Colonic mucosa (tissue), 4 donors: ENCODE data around the gene MAG. TPM values are rescaled to one million over a fixed set of nuclear protein-coding genes. Genes with fewer than 3 reads are reported as not detected.

Experiments
- DNase-seq: peaks from one replicate; pipeline ENCODE4 v3.0.0-alpha.2; 2020
- H3K27ac ChIP-seq: fragments of 200-600 bp; one replicate; pipeline ENCODE4 v1.8.0; 2021
- H3K27me3 ChIP-seq: fragments of 200-600 bp; one replicate; pipeline ENCODE4 v1.8.0; 2021
- H3K36me3 ChIP-seq: fragments of 200-600 bp; one replicate; pipeline ENCODE4 v1.8.0; 2021
- H3K4me1 ChIP-seq: fragments of 200-600 bp; one replicate; pipeline ENCODE4 v1.8.0; 2021; ENCODE audit warnings: mild to moderate bottlenecking
- H3K4me3 ChIP-seq: fragments of 200-600 bp; one replicate; pipeline ENCODE4 v1.8.0; 2021
- H3K9ac ChIP-seq, 2 donors: one replicate each; pipeline ENCODE4 v1.7.0; 2013; ENCODE audit warnings: control low read depth in 2 of 2, low read depth in 2 of 2, low read length in 2 of 2
- H3K9me3 ChIP-seq: fragments of 200-600 bp; one replicate; pipeline ENCODE4 v1.8.0; 2021
- intact Hi-C: fragments of 100-400 bp; cut with DNase I; formaldehyde crosslinking; loops from one replicate; pipeline ENCODE4 v1.14.1; 2022
- total RNA-seq, 2 donors: library from RNA; stranded (reverse); fragmentation: NEBNext Ultra II Directional in 1 of 2; extraction: Animal tissue kit (Norgen Biotek cat#: 25700) in 1 of 2; gene quantifications; one replicate each; pipeline ENCODE4 v1.2.1, GENCODE V29; 2021
- TF ChIP-seq, protein P1 (sequence below): fragments of 200-600 bp; IDR thresholded peaks from one replicate; pipeline ENCODE4 v1.8.0; 2022; ENCODE audit warnings: antibody characterized with exemption, mild to moderate bottlenecking
- donor health status: healthy.
- donor health status: DM: no; HTN: no; CAD: no.
- donor health status: DM: no; HTN: no; CAD: no.

MAG gene
- total RNA-seq, 2 donors from 2014 or later: not detected

DNA sequence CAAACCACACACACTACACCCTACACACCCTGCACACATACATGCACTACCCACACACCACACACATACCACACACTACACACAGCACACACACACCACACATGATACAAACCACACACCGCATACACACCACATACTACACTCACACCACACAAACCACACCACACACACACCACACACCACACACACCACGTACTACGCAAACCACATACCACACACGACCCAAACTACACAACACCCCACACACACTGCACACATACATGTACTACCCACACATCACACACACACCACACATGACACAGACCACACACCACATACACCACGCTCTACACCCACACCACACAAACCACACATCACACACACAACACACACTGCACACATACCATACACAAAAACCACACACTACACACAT is 6.6 kb downstream of the MAG start:
- H3K27me3 ChIP-seq: no peaks in the 10 kb centered on the region
- no peaks in the 10 kb centered on the region for H3K9me3 ChIP-seq
- intact Hi-C loops: no loop called here
- no peak overlapping the region for H3K4me3 ChIP-seq
- no peak for DNase-seq
- H3K36me3 ChIP-seq: no peaks in the 10 kb centered on the region
- TF ChIP-seq, protein P1, sequence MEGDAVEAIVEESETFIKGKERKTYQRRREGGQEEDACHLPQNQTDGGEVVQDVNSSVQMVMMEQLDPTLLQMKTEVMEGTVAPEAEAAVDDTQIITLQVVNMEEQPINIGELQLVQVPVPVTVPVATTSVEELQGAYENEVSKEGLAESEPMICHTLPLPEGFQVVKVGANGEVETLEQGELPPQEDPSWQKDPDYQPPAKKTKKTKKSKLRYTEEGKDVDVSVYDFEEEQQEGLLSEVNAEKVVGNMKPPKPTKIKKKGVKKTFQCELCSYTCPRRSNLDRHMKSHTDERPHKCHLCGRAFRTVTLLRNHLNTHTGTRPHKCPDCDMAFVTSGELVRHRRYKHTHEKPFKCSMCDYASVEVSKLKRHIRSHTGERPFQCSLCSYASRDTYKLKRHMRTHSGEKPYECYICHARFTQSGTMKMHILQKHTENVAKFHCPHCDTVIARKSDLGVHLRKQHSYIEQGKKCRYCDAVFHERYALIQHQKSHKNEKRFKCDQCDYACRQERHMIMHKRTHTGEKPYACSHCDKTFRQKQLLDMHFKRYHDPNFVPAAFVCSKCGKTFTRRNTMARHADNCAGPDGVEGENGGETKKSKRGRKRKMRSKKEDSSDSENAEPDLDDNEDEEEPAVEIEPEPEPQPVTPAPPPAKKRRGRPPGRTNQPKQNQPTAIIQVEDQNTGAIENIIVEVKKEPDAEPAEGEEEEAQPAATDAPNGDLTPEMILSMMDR: no peak
- H3K4me1 ChIP-seq: no peaks in the 10 kb centered on the region
- no peak overlapping the region for H3K27ac ChIP-seq
- no peak overlapping the region for H3K9ac ChIP-seq

DNA sequence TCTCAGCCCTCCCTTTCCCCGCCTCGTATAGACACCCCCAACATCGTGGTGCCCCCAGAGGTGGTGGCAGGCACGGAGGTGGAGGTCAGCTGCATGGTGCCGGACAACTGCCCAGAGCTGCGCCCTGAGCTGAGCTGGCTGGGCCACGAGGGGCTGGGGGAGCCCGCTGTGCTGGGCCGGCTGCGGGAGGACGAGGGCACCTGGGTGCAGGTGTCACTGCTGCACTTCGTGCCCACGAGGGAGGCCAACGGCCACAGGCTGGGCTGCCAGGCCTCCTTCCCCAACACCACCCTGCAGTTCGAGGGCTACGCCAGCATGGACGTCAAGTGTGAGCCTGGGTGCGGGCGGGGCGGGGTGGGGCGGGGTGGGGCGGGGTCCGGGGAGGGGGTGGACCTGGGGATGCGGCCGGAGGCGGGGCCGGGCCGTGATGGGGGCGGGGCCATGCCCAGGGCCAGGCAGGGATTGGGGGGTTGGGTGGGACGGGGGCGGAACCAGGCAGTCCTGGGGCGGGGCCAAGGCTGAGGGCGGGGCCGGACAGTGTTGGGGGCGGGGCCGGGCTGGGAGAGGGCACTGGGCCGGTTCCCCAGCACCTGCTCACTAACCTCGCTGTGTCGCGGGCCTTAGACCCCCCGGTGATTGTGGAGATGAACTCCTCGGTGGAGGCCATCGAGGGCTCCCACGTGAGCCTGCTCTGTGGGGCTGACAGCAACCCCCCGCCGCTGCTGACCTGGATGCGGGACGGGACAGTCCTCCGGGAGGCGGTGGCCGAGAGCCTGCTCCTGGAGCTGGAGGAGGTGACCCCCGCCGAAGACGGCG is 7.8 kb downstream of the MAG start:
- H3K4me1 ChIP-seq: no peaks in the 10 kb centered on the region
- H3K4me3 ChIP-seq: no peak overlapping the region
- intact Hi-C loops: no loop called here
- TF ChIP-seq, protein P1: no peak
- H3K27me3 ChIP-seq: no peaks in the 10 kb centered on the region
- no peaks in the 10 kb centered on the region for H3K36me3 ChIP-seq
- no peak overlapping the region for H3K9ac ChIP-seq
- H3K27ac ChIP-seq: no peak overlapping the region
- no peak for DNase-seq
- H3K9me3 ChIP-seq: no peaks in the 10 kb centered on the region

DNA sequence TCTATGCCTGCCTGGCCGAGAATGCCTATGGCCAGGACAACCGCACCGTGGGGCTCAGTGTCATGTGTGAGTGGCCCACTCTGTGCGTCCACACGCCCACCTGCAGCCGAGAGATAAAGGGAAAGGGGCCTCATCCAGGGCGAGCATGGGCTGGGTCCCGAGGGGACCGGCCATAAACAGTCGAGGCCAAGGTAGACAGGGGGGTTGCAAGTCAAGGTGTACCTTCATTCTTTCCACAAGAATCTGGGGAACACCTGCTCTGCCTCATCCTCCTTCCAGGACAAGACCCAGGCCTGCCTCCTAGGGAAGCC is 8.3 kb downstream of the MAG start:
- Histone ChIP-seq H3K36me3 (no peaks in the 10 kb centered on the region), H3K27ac (no peak overlapping the region), H3K4me1 (no peaks in the 10 kb centered on the region), H3K9ac (no peak overlapping the region), H3K27me3 (no peaks in the 10 kb centered on the region), H3K4me3 (no peak overlapping the region), H3K9me3 (no peaks in the 10 kb centered on the region)
- DNase-seq: no peak
- TF ChIP-seq, protein P1: no peak
- intact Hi-C loops: no loop called here

DNA sequence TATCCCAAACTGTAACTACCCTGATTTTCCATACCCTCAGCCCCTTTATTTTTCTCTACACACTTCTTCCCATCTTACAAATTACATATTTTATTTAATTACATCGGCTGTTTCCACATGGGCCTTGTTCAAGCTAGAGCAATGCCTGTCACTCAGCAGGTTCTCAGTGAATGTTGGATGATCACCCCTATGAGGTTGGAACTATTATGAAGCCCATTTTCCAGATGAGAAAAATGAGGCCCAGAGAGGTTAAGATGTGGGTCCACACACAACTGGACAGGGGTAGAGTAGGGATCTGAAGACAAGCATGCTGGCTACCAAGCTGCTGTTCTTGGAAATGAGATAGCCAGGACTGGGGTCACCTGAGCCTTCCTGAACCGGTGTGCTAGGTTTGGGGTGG is 10.0 kb downstream of the MAG start:
- H3K27me3 ChIP-seq: no peaks in the 10 kb centered on the region
- H3K9ac ChIP-seq: no peak overlapping the region

DNA sequence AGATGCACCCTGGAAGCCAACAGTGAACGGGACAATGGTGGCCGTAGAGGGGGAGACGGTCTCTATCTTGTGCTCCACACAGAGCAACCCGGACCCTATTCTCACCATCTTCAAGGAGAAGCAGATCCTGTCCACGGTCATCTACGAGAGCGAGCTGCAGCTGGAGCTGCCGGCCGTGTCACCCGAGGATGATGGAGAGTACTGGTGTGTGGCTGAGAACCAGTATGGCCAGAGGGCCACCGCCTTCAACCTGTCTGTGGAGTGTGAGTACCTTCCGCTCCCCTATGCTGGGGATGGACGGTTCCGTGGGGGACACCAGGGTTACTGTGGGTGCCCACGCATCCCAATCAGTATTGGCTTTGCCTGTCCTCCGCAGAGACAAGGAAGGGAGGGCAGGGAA is 10.5 kb downstream of the MAG start:
- Histone ChIP-seq H3K9me3 (no peaks in the 10 kb centered on the region), H3K9ac (no peak overlapping the region), H3K27ac (no peak overlapping the region), H3K27me3 (no peaks in the 10 kb centered on the region), H3K4me3 (no peak overlapping the region), H3K36me3 (no peaks in the 10 kb centered on the region), H3K4me1 (no peaks in the 10 kb centered on the region)
- TF ChIP-seq, protein P1: no peak
- intact Hi-C loops: no loop called here
- DNase-seq: no peak

More for the DNA sequence above, 10.0 kb downstream of the MAG start:
- intact Hi-C loops: no loop called here
- H3K27ac ChIP-seq: no peak overlapping the region
- no peak overlapping the region for H3K4me3 ChIP-seq
- H3K36me3 ChIP-seq: no peaks in the 10 kb centered on the region
- no peak for DNase-seq
- TF ChIP-seq, protein P1: no peak
- no peaks in the 10 kb centered on the region for H3K4me1 ChIP-seq
- no peaks in the 10 kb centered on the region for H3K9me3 ChIP-seq
